Stimulated activated CD4-positive, alpha-beta T cell treated with anti-CD3 and anti-CD28 coated beads, Interleukin-1b, Interleukin-23, amount 100 ng/mL, for 24 hours (primary cell): ENCODE results near the gene GAREM1.
"Not testable (repeated sequence)": the region's sequence is repeated elsewhere in the genome, so short reads cannot be mapped to it uniquely, and the experiment has no call there.

Experiments used
- DNase-seq, 4 experiments: peaks; one replicate each; pipeline ENCODE4 v3.0.0-alpha.2; 2020; ENCODE audit warnings: low read depth in 4 of 4, low spot score in 1 of 4

Gene GAREM1

GRCh38 chr18:32371384-32371783 is 99.3 kb downstream of the GAREM1 start:
- no peak for DNase-seq

GRCh38 chr18:32368991-32369390 is 101.7 kb downstream of the GAREM1 start:
- DNase-seq = no peak

DNA sequence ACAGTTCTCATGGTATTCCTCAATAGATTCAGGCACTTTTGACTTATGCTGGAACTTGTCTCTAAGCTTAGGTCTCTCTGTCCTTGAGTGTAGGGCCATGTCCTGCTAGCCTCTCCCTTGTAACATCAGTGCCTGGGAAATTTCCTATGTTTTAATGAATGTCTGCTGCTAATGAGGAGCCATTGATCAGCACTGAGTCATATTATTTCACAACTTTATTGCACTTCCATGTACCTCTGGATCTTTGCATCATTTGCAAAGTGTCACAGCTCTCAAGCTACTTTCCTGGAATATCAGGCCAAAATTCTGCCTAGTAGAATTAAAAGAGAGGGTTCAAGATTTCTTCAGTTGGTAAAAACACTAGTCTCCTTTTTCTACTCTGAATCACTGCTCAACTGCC is 102.5 kb downstream of the GAREM1 start:
- DNase-seq = no peak

GRCh38 chr18:32366586-32367538 is 103.8 kb downstream of the GAREM1 start:
- DNase-seq = no peak

- DNase-seq = no peak
These were observed 108.2 kb downstream of the GAREM1 start for GRCh38 chr18:32362484-32362883.

GRCh38 chr18:32360682-32361345 is 109.9 kb downstream of the GAREM1 start:
- no peak for DNase-seq

DNA sequence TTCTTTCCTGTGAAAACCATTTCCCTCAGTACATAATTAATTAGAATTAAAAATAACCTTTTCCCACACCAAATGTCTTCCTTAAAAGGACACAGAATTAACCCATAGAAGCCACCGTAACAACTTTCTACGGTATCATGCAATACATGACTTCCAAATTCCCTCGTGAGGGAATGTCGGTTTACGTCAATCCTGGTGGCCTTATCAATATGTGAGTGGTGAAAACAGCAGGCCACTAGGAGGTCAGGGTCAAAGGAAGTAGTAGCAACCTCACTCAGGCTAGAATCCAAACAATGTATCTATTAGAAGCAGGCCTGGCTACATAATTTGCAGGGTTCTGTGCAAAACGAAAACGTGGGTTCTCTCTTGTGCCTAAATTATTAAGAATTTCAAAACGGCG is 112.2 kb downstream of the GAREM1 start:
- DNase-seq = no peak

- DNase-seq = no peak
These were observed 112.6 kb downstream of the GAREM1 start for GRCh38 chr18:32358075-32358474.

GRCh38 chr18:32355896-32356295 is 114.8 kb downstream of the GAREM1 start:
- DNase-seq = no peak

- DNase-seq = no peak
These were observed 116.2 kb downstream of the GAREM1 start for GRCh38 chr18:32354518-32354917.

DNA sequence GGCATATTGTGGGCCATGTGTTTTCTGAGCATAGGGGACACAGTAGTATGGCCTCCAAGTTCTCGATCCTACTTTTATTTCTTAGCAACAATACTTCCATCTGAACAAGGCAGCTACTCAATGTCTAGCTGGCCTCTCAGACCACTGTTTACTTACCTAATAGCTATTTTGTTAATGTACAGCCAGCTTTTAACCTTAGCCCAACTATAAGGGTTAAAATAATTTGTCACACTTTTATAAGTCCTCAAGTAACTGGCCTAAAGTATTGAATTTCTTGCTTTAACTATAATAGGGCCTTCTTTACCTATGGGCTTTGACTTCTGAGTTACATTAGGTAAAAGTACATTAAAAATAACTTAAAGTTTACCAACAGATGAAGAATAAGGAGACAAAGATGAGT is 117.4 kb downstream of the GAREM1 start:
- DNase-seq = no peak

DNA sequence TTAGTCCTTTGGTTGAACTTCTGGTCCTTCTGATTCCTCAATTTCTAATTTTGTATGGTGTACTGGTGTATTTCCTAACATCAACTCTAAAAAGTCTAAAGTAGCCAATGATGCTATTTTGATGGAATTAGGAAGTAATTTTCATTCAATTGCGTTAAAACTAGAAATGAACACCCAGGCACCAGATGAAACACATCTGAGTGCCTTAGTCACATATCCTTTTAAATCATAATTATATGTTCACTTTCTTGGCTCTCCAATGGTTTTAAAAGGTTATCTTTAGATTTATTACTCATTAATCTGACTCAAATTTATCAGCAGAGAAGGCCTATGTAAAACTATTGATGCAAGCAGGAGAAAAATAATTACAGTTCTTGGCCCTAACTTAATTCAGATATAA is 119.7 kb downstream of the GAREM1 start:
- DNase-seq = no peak

- DNase-seq = no peak
These were observed 120.8 kb downstream of the GAREM1 start for GRCh38 chr18:32349728-32350395.

- DNase-seq = no peak
These were observed 124.0 kb downstream of the GAREM1 start for GRCh38 chr18:32346671-32347070.

- DNase-seq = no peak
These were observed 127.0 kb downstream of the GAREM1 start for GRCh38 chr18:32343634-32344033.

DNA sequence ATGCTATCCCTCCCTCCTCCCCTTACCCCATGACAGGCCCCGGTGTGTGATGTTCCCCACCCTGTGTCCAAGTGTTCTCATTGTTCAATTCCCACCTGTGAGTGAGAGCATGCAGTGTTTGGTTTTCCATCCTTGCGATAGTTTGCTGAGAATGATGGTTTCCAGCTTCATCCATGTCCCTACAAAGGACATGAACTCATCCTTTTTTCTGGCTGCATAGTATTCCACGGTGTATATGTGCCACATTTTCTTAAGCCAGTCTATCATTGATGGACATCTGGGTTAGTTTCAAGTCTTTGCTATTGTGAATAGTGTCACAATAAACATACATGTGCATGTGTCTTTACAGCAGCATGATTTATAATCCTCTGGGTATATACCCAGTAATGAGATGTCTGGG is 129.6 kb downstream of the GAREM1 start:
- not testable (repeated sequence) for DNase-seq

DNA sequence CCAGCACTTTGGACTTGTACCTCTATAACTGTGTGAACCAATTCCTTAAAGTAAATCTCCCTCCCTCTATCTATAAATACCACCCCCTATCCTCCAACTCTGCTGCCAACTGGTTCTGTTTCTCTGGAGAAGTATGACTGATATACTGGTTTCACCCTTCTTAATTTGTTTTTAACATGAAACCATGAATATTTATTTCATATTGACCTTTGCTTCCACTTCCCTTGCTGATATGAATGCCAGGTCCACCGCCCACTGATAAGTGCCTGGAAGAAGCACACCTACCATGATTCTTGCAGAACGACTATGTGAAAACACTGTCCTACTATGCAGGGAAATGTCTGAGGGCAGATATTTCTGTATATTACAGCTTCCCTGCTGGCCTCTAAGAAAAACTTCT is 131.6 kb downstream of the GAREM1 start:
- DNase-seq = no peak

DNA sequence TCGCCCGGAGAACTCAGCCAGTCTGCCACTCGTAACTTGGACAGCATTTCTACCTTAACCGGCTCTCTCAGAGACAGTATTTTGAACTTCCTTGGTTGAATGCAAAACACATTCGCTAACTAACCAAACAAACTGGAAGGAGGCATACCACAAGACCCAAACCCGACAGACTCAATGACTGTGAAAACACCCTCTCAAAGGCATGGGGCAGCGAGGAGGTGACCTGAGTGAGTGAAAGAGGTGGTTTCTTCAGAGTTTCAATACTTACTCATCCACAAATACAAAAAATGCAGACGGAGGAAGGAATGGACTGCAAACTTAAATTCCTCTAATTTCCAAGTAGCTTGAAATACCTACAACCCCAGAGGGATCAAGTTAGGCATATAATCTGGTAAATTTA is 132.9 kb downstream of the GAREM1 start:
- no peak for DNase-seq

DNA sequence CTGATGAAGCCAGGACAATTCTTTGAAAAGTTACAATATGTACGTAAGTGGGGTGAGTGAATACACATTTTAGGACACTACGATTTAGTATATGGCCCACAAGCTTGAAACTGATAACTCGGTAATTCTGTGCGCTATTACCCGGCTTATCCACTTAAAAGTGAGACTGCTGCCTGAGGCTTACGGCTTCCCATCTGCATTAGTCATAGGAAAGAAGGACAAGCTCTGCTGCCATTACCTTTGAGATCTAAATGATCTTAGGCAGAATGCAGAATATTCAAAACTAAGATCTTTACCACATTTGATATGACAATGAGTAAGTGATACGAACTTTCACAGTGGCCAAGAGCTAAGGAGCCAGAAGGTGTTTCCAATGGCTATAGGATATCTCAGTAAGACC is 133.3 kb downstream of the GAREM1 start:
- DNase-seq = no peak

- DNase-seq = no peak
These were observed 135.5 kb downstream of the GAREM1 start for GRCh38 chr18:32335228-32335627.

DNA sequence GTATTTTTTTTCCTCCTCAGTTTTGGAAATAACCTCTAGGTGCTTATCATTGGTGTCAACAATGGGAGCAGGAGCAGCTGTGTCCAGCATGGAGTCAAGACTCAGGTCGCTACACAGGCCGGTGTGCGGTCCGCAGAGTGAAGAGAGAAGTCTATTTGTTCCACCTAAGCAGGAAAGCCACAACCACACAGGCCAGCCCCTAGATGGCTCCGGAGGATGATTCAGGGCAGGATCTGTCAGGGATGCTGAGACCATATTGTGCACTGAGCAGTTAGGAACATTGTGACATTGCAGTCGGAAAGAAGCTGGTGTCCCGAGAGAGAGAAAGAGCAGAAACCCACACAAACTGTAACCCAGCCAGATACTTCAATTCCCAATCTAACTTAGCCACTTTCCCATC is 136.9 kb downstream of the GAREM1 start:
- no peak for DNase-seq

DNA sequence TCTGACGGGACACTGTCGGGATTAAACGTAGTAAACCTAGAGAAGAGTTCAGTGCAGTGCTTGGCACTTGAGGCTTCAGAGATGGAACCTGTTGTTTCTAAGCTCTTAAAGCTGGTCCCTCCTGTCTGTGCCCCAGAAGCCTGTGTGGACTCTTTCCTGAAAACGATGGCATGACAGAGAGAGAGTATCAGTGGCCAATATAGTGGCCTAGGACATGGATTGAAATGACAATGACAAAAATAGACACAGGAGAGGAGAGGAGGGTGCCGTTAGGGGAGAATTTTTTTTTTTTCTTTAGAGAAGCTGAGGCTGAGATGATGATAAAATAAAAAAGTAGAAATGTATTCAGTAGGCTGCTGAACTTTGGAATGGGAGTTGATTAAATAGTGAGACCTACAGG is 138.0 kb downstream of the GAREM1 start:
- DNase-seq = no peak
